ENCODE results near the gene OR14A2. TPM values are rescaled to one million over a fixed set of nuclear protein-coding genes. Genes with fewer than 3 reads are reported as not detected.
"Not testable (repeated sequence)": the region's sequence is repeated elsewhere in the genome, so short reads cannot be mapped to it uniquely, and the experiment has no call there.

OR14A2 gene
- total and polyA plus RNA-seq, 2 experiments from 2014 or later: 0.60 TPM; not detected in 1

GRCh38 chr1:247713753-247714152, 34.2 kb downstream of the OR14A2 start:
- no peaks in the 10 kb centered on the region for H3K27me3 ChIP-seq (ENCODE audit: insufficient read depth)
- Mint-ChIP-seq H3K4me3 (no peak overlapping the region), H3K27me3 (ENCODE audit: insufficient read depth, low read depth, poor library complexity) (no peaks in the 10 kb centered on the region), H3K27ac (no peak overlapping the region), H3K4me1 (no peaks in the 10 kb centered on the region), H3K9me3 (peaks cover 66% of the 10 kb centered on the region), H3K36me3 (ENCODE audit: low read depth) (peaks cover 4% of the 10 kb centered on the region; the same call in 1 of the 3 replicates)
- no peaks in the 10 kb centered on the region for H3F3A ChIP-seq (replicated peaks; ENCODE audit: low read depth)
- H3K4me1 ChIP-seq (ENCODE audit: insufficient read depth): no peaks in the 10 kb centered on the region
- no peaks in the 10 kb centered on the region for H3K9me2 ChIP-seq (ENCODE audit: insufficient read depth)
- H3K4me3 ChIP-seq: no peak overlapping the region
- no peaks in the 10 kb centered on the region for H4K20me1 ChIP-seq (replicated peaks; ENCODE audit: insufficient read depth)
- ATAC-seq: no peak
- DNase-seq (ENCODE audit: low spot score): no peak
- no peak overlapping the region for H3K27ac ChIP-seq (ENCODE audit: low read depth)
- H3K4me2 ChIP-seq: no peak overlapping the region
- H3K36me3 ChIP-seq (ENCODE audit: insufficient read depth): no peaks in the 10 kb centered on the region
- TF ChIP-seq ZNF114 (CRISPR knock-in tag; IDR thresholded peaks at IDR 0.05): no peak
- H2AFZ ChIP-seq: no peak overlapping the region
- H3K79me2 ChIP-seq (replicated peaks; ENCODE audit: insufficient read depth): no peaks in the 10 kb centered on the region

- H3K4me3 ChIP-seq; H3K27me3 ChIP-seq (ENCODE audit: insufficient read depth); ATAC-seq; H3K36me3 ChIP-seq (ENCODE audit: insufficient read depth); H2AFZ ChIP-seq; H3K27me3 Mint-ChIP-seq (ENCODE audit: insufficient read depth, low read depth, poor library complexity); H3K27ac Mint-ChIP-seq; H3K4me3 Mint-ChIP-seq; DNase-seq (ENCODE audit: low spot score); H3K4me1 ChIP-seq (ENCODE audit: insufficient read depth); H3K79me2 ChIP-seq (replicated peaks; ENCODE audit: insufficient read depth); H3K4me2 ChIP-seq; H3K36me3 Mint-ChIP-seq (ENCODE audit: low read depth); H3K9me2 ChIP-seq (ENCODE audit: insufficient read depth); H3K27ac ChIP-seq (ENCODE audit: low read depth); H3F3A ChIP-seq (replicated peaks; ENCODE audit: low read depth); H3K4me1 Mint-ChIP-seq; H4K20me1 ChIP-seq (replicated peaks; ENCODE audit: insufficient read depth): not testable (repeated sequence)
- H3K9me3 Mint-ChIP-seq: peaks cover 70% of the 10 kb centered on the region
Measured at GRCh38 chr1:247710681-247711080, 37.3 kb downstream of the OR14A2 start.

- Mint-ChIP-seq H3K36me3 (ENCODE audit: low read depth) (peaks cover 3% of the 10 kb centered on the region; the same call in 2 of the 3 replicates), H3K4me1 (no peaks in the 10 kb centered on the region), H3K4me3 (no peak overlapping the region), H3K9me3 (peaks cover 69% of the 10 kb centered on the region), H3K27me3 (ENCODE audit: insufficient read depth, low read depth, poor library complexity) (no peaks in the 10 kb centered on the region), H3K27ac (no peak overlapping the region)
- Histone ChIP-seq H4K20me1 (replicated peaks; ENCODE audit: insufficient read depth) (no peaks in the 10 kb centered on the region), H3K79me2 (replicated peaks; ENCODE audit: insufficient read depth) (no peaks in the 10 kb centered on the region), H3K9me2 (ENCODE audit: insufficient read depth) (peaks cover 6% of the 10 kb centered on the region; the same call in 1 of the 2 replicates), H3K36me3 (ENCODE audit: insufficient read depth) (no peaks in the 10 kb centered on the region), H3K27ac (ENCODE audit: low read depth) (no peak overlapping the region), H2AFZ (no peak overlapping the region), H3K4me3 (no peak overlapping the region), H3F3A (replicated peaks; ENCODE audit: low read depth) (no peaks in the 10 kb centered on the region), H3K4me2 (no peak overlapping the region), H3K27me3 (ENCODE audit: insufficient read depth) (no peaks in the 10 kb centered on the region), H3K4me1 (ENCODE audit: insufficient read depth) (no peaks in the 10 kb centered on the region)
- DNase-seq (ENCODE audit: low spot score) (no peak), ATAC-seq (no peak)
- no peak for TF ChIP-seq EZH2 (IDR thresholded peaks at IDR 0.05; ENCODE audit: low read depth, unreplicated experiment)
- no peak for TF ChIP-seq ZNF462 (CRISPR knock-in tag; IDR thresholded peaks at IDR 0.05)
- TF ChIP-seq JUNB (IDR thresholded peaks at IDR 0.05; ENCODE audit: unreplicated experiment): no peak
- no peak for TF ChIP-seq ZNF331 (CRISPR knock-in tag; IDR thresholded peaks at IDR 0.05; ENCODE audit: low read depth)
- no peak for TF ChIP-seq ETS1 (IDR thresholded peaks at IDR 0.05)
- TF ChIP-seq STAT1 (IDR thresholded peaks at IDR 0.05; ENCODE audit: unreplicated experiment): no peak
Measured at GRCh38 chr1:247701338-247701737, 46.6 kb downstream of the OR14A2 start.

Measured in GM23338 (cell line).